Endothelial cell (in vitro differentiated cells): ENCODE measurements around the gene CDKAL1. TPM values are rescaled to one million over a fixed set of nuclear protein-coding genes. Genes with fewer than 3 reads are reported as not detected.

ENCODE experiments used
- DNase-seq: peaks from one replicate; pipeline ENCODE4 v3.0.0; 2021; ENCODE audit warnings: low spot score
- H3K27ac Mint-ChIP-seq: one replicate; pipeline ENCODE4 v1.8.0; 2021; ENCODE audit warnings: mixed read lengths, inconsistent platforms; ENCODE audit not compliant: unreplicated experiment
- H3K27me3 Mint-ChIP-seq: one replicate; pipeline ENCODE4 v1.8.0; 2021; ENCODE audit warnings: mild to moderate bottlenecking, moderate library complexity, mixed read lengths, inconsistent platforms; ENCODE audit not compliant: unreplicated experiment
- H3K36me3 Mint-ChIP-seq: one replicate; pipeline ENCODE4 v1.8.0; 2021; ENCODE audit warnings: mild to moderate bottlenecking, low read depth, mixed read lengths, inconsistent platforms; ENCODE audit not compliant: unreplicated experiment
- H3K4me1 Mint-ChIP-seq: one replicate; pipeline ENCODE4 v1.8.0; 2021; ENCODE audit warnings: mild to moderate bottlenecking, mixed read lengths, inconsistent platforms; ENCODE audit not compliant: unreplicated experiment
- H3K4me3 Mint-ChIP-seq: one replicate; pipeline ENCODE4 v1.8.0; 2021; ENCODE audit warnings: mild to moderate bottlenecking, mixed read lengths, inconsistent platforms; ENCODE audit not compliant: unreplicated experiment
- H3K9me3 Mint-ChIP-seq: one replicate; pipeline ENCODE4 v1.8.0; 2021; ENCODE audit warnings: mixed read lengths, inconsistent platforms; ENCODE audit not compliant: unreplicated experiment
- total RNA-seq: library from RNA; stranded (reverse); fragmentation: NEBNext Ultra II Directional; extraction: Animal tissue kit (Norgen Biotek cat#: 25700); gene quantifications from one replicate; pipeline ENCODE4 v1.2.1, GENCODE V29; 2021; ENCODE audit not compliant: unreplicated experiment
- TF ChIP-seq, protein P1 (sequence below): fragments of 200-600 bp; sonication (generic); IDR thresholded peaks from one replicate; pipeline ENCODE4 v1.5.0; 2021; ENCODE audit warnings: antibody characterized with exemption; ENCODE audit not compliant: unreplicated experiment

CDKAL1 gene
- total RNA-seq, 1 donor from 2014 or later, result 43.9 TPM

DNA sequence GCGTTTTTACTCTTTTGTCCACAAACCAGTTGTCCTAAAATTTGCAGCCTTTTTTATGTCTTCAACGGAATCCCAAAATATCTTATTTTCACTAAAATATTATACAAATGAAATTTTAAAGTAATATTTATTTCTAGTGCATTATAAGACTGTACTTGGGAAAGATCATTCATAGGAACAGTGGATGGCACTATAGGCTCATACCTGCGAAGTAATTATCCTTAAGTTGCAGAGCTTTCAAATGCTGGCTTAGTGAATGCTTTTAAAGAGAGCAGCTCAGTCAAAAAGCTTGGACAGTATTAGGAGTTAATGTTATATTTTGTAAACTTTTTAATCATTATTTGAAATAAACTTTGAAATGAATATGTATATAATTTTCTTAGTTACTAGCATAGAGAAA is 254.9 kb downstream of the CDKAL1 start:
- H3K27me3 Mint-ChIP-seq, result no peaks in the 10 kb centered on the region
- H3K9me3 Mint-ChIP-seq, result no peaks in the 10 kb centered on the region
- DNase-seq, result no peak
- TF ChIP-seq, protein P1, sequence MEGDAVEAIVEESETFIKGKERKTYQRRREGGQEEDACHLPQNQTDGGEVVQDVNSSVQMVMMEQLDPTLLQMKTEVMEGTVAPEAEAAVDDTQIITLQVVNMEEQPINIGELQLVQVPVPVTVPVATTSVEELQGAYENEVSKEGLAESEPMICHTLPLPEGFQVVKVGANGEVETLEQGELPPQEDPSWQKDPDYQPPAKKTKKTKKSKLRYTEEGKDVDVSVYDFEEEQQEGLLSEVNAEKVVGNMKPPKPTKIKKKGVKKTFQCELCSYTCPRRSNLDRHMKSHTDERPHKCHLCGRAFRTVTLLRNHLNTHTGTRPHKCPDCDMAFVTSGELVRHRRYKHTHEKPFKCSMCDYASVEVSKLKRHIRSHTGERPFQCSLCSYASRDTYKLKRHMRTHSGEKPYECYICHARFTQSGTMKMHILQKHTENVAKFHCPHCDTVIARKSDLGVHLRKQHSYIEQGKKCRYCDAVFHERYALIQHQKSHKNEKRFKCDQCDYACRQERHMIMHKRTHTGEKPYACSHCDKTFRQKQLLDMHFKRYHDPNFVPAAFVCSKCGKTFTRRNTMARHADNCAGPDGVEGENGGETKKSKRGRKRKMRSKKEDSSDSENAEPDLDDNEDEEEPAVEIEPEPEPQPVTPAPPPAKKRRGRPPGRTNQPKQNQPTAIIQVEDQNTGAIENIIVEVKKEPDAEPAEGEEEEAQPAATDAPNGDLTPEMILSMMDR, result no peak
- no peaks in the 10 kb centered on the region for H3K4me1 Mint-ChIP-seq
- H3K27ac Mint-ChIP-seq, result no peak overlapping the region
- H3K4me3 Mint-ChIP-seq, result no peak overlapping the region
- H3K36me3 Mint-ChIP-seq, result no peaks in the 10 kb centered on the region

DNA sequence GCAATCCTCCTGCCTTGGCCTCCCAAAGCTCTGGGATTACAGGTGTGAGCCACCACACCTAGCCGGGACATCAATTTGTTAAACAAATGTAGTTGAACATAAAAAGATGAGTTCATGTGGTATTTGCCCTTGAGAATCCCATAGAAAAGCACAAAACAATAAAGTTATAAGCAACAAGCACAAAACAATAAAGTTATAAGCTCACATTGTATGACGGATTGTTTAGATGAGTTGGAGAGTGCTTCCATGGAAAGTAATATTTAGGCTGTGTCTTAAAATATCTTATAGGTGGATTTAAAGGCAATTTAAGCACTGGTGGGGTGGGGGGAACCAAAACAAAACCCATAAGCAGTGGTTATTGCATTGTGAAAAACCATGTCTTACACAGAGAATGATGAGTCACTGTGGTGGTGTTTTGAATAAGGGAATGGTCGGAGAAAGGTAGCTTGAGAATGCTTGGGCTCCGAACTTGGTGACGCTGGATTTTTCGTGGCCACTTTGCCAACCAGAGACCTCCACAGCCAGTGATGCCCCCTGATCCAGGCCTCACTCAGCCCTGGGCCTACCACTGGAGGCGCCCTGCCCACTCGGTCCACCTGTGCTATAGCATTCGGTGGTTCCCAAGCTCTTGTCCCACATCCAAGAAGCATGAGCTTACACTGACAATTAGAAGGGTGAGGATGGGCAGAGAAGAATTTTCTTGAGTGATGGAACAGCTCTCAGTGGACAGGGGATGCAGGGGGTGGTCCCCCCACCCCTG is 256.0 kb downstream of the CDKAL1 start:
- DNase-seq, result no peak
- no peak overlapping the region for H3K4me3 Mint-ChIP-seq
- no peaks in the 10 kb centered on the region for H3K27me3 Mint-ChIP-seq
- no peak overlapping the region for H3K27ac Mint-ChIP-seq
- H3K9me3 Mint-ChIP-seq, result no peaks in the 10 kb centered on the region
- TF ChIP-seq, protein P1, result no peak
- no peaks in the 10 kb centered on the region for H3K4me1 Mint-ChIP-seq
- no peaks in the 10 kb centered on the region for H3K36me3 Mint-ChIP-seq

DNA sequence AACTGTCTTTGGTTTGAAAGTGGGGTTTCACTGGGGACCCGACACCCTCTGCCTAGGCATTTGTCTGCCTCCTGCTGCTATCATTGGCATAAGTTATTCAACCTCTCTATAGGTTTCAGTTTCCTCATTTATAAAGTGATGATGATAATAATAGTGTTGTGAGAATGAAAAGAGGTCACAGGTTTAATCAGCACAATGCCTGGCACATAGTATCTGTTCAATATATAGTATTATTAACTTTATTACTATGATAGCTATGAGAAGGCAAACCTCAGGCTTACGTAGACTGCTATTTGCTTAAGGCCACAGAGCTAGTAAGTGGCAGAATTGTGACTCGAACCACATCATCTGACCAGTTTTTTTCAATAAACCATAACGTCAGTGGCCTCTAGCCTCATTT is 256.8 kb downstream of the CDKAL1 start:
- Mint-ChIP-seq H3K9me3 (no peaks in the 10 kb centered on the region), H3K27me3 (no peaks in the 10 kb centered on the region), H3K4me3 (no peak overlapping the region), H3K4me1 (no peaks in the 10 kb centered on the region), H3K27ac (no peak overlapping the region), H3K36me3 (no peaks in the 10 kb centered on the region)
- TF ChIP-seq, protein P1, result no peak
- DNase-seq, result no peak

DNA sequence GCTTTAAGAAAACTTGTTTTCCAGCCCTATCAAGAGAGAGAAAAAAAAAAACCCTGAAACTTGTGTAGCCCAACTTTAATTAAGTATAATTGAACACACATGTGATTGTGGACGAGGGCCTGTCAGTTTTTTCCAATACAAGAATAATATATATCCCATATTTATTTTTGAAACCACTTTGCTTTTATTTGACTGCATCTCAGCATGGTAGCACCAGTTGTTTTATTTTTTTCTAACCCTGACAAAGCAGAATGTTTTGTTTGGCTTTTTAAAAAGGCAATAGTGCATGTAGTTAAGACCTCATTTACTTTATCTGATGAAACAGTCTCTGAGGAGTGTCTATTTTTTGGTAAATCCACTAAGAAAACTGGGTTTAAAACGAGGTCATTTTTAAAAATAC is 257.7 kb downstream of the CDKAL1 start:
- Mint-ChIP-seq H3K27ac (no peak overlapping the region), H3K4me3 (no peak overlapping the region), H3K9me3 (no peaks in the 10 kb centered on the region), H3K4me1 (no peaks in the 10 kb centered on the region), H3K27me3 (no peaks in the 10 kb centered on the region), H3K36me3 (no peaks in the 10 kb centered on the region)
- TF ChIP-seq, protein P1, result no peak
- DNase-seq, result no peak

DNA sequence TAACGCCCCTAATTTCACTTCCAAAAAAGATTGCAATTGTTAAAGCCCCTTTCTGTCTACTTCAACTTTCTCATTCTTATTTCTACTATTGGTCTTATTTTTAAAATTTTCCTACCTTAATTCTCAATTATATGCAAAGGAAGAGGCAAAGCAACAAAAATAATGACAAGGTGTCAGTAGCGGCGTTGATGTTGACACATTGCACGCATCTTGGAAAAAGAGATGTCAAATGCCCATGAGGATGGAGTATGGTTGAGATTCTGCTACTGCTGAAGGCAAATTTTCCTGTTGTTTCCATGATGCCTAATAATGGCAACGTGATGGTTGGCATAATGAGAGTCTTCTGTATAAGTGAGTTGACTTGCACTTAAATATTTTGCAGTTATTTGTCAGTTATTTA is 258.9 kb downstream of the CDKAL1 start:
- Mint-ChIP-seq H3K4me3 (no peak overlapping the region), H3K36me3 (no peaks in the 10 kb centered on the region), H3K27me3 (no peaks in the 10 kb centered on the region), H3K27ac (no peak overlapping the region), H3K9me3 (no peaks in the 10 kb centered on the region), H3K4me1 (no peaks in the 10 kb centered on the region)
- DNase-seq, result no peak
- TF ChIP-seq, protein P1, result no peak
